Esophagus muscularis mucosa (tissue), 4 donors: ENCODE data around the gene IFIT1B. TPM values are rescaled to one million over a fixed set of nuclear protein-coding genes. Genes with fewer than 3 reads are reported as not detected.
A peak's percentile ranks its signal among the peaks of the same experiment; 100 is the strongest.
"Not testable (repeated sequence)": the region's sequence is repeated elsewhere in the genome, so short reads cannot be mapped to it uniquely, and the experiment has no call there.

ENCODE experiments used
- DNase-seq: peaks from one replicate; pipeline ENCODE4 v3.0.0-alpha.2; 2017; ENCODE audit errors: extremely low spot score
- H3K27ac ChIP-seq, 4 donors: fragments of 200-600 bp; sonication (generic); replicated peaks in 1 of 4; 1 replicate in 3 of 4; 2 replicates in 1 of 4; pipeline ENCODE4 v1.5.1; 2016 to 2019; ENCODE audit warnings: mild to moderate bottlenecking in 1 of 4
- H3K27me3 ChIP-seq, 4 donors: fragments of 200-600 bp; sonication (generic); one replicate each; pipeline versions ENCODE4 v1.5.1 to v1.6.0; 2016 to 2019
- H3K36me3 ChIP-seq, 4 donors: fragments of 200-600 bp; sonication (generic); one replicate each; pipeline ENCODE4 v1.5.1; 2016 to 2019
- H3K4me1 ChIP-seq, 4 donors: fragments of 200-600 bp; sonication (generic); one replicate each; pipeline ENCODE4 v1.5.1; 2016 to 2019
- H3K4me3 ChIP-seq, 4 donors: fragments of 200-600 bp; sonication (generic); 1 replicate in 2 of 4; 2 replicates in 2 of 4; pipeline ENCODE4 v1.5.1; 2016 to 2019; ENCODE audit warnings: mild to moderate bottlenecking in 4 of 4, moderate library complexity in 1 of 4
- H3K9me3 ChIP-seq, 4 donors: fragments of 200-600 bp; sonication (generic); 1 replicate in 3 of 4; 2 replicates in 1 of 4; pipeline ENCODE4 v1.5.1; 2016 to 2019
- CTCF ChIP-seq, 3 experiments: fragments of 200-600 bp in 2 of 3; fragments of 450-650 bp in 1 of 3; sonication (generic) in 2 of 3; IDR thresholded peaks; one replicate each; pipeline ENCODE4 v1.5.1; 2017 to 2019; ENCODE audit warnings: antibody characterized with exemption in 3 of 3, mild to moderate bottlenecking in 2 of 3, moderate library complexity in 1 of 3
- EP300 ChIP-seq: sonication (generic); formaldehyde crosslinking; IDR thresholded peaks from one replicate; pipeline ENCODE4 v1.6.1; 2017; ENCODE audit warnings: antibody characterized with exemption
- POLR2A ChIP-seq: fragments of 450-650 bp; IDR thresholded peaks from one replicate; pipeline ENCODE4 v1.6.1; 2017; ENCODE audit warnings: antibody characterized with exemption, moderate library complexity, mild to moderate bottlenecking, low read depth
- POLR2AphosphoS5 ChIP-seq, 2 donors: sonication (generic); formaldehyde crosslinking; IDR thresholded peaks; one replicate each; pipeline ENCODE4 v1.6.1; 2017; ENCODE audit warnings: antibody characterized with exemption in 2 of 2
- WGBS: methylation state at CpG from one replicate; pipeline ENCODE4 v1.1.5; 2018; 5-methylcytosine and 5-hydroxymethylcytosine counted together
- intact Hi-C: fragments of 100-400 bp; cut with DNase I; formaldehyde crosslinking; loops from one replicate; pipeline ENCODE4 v1.15.1; 2023
- total RNA-seq, 4 donors: library from RNA; depleted of rRNA; stranded (reverse); fragments of >200 nt; gene quantifications; one replicate each; pipeline versions ENCODE4 v1.1.0 to v1.2.1, GENCODE V29; 2016

Gene IFIT1B
- total RNA-seq, 4 donors from 2014 or later: 0.33 TPM; not detected in 3

- Histone ChIP-seq H3K4me3 (no peak overlapping the region), H3K27ac (peak overlapping the region; percentile 25 to 48 (median 42)), H3K4me1 (peaks cover 39 to 58% (median 47%) of the 10 kb centered on the region in 4 donors), H3K9me3 (no peaks in the 10 kb centered on the region), H3K36me3 (no peaks in the 10 kb centered on the region), H3K27me3 (no peaks in the 10 kb centered on the region)
- DNase-seq: no peak
- 75% methylated on average over 7 of the region's 7 CpGs for WGBS
- intact Hi-C loops: no loop called here
- TF ChIP-seq POLR2A: no peak
- TF ChIP-seq CTCF (IDR thresholded peaks at IDR 0.05): no peak
- TF ChIP-seq POLR2AphosphoS5 (IDR thresholded peaks at IDR 0.05): no peak
- TF ChIP-seq EP300: no peak
Observed at GRCh38 chr10:89347701-89348457, 30.0 kb upstream of the IFIT1B start.

GRCh38 chr10:89348481-89348880, 29.4 kb upstream of the IFIT1B start:
- 90% methylated on average over 5 of the region's 5 CpGs for WGBS
- intact Hi-C loops: no loop called here
- DNase-seq: no peak
- H3K4me3 ChIP-seq: no peak overlapping the region
- no peaks in the 10 kb centered on the region for H3K36me3 ChIP-seq
- H3K4me1 ChIP-seq: peaks cover 33 to 53% (median 44%) of the 10 kb centered on the region in 4 donors
- no peaks in the 10 kb centered on the region for H3K9me3 ChIP-seq
- no peak for TF ChIP-seq EP300
- no peak for TF ChIP-seq CTCF (IDR thresholded peaks at IDR 0.05)
- TF ChIP-seq POLR2A: no peak
- no peak for TF ChIP-seq POLR2AphosphoS5 (IDR thresholded peaks at IDR 0.05)
- peak overlapping the region in 2 of 4 donors; percentile 6 to 43 for H3K27ac ChIP-seq
- no peaks in the 10 kb centered on the region for H3K27me3 ChIP-seq

GRCh38 chr10:89348975-89349374, 28.9 kb upstream of the IFIT1B start:
- 85% methylated on average over 2 of the region's 2 CpGs for WGBS
- intact Hi-C loops: no loop called here

GRCh38 chr10:89350631-89351315, 27.1 kb upstream of the IFIT1B start:
- intact Hi-C loops, H3K9me3 ChIP-seq, DNase-seq, H3K36me3 ChIP-seq, H3K27me3 ChIP-seq: not testable (repeated sequence)
- 19% methylated on average over 7 of the region's 7 CpGs for WGBS
- Histone ChIP-seq H3K27ac (peak overlapping the region; percentile 65 to 78 (median 74)), H3K4me3 (peak overlapping the region in 1 of 4 donors; percentile 14), H3K4me1 (peaks cover 33 to 53% (median 43%) of the 10 kb centered on the region in 4 donors)

More at GRCh38 chr10:89348975-89349374, 28.9 kb upstream of the IFIT1B start:
- H3K4me3 ChIP-seq: no peak overlapping the region
- no peaks in the 10 kb centered on the region for H3K36me3 ChIP-seq
- H3K9me3 ChIP-seq: no peaks in the 10 kb centered on the region
- no peaks in the 10 kb centered on the region for H3K27me3 ChIP-seq
- no peak for TF ChIP-seq CTCF (IDR thresholded peaks at IDR 0.05)
- no peak for TF ChIP-seq EP300
- no peak for TF ChIP-seq POLR2A
- TF ChIP-seq POLR2AphosphoS5 (IDR thresholded peaks at IDR 0.05): no peak
- H3K4me1 ChIP-seq: peaks cover 33 to 53% (median 44%) of the 10 kb centered on the region in 4 donors
- peak overlapping the region in 1 of 4 donors; percentile 43 for H3K27ac ChIP-seq
- DNase-seq: no peak

GRCh38 chr10:89351412-89351779, 26.5 kb upstream of the IFIT1B start:
- WGBS: 62% methylated on average over 1 of the region's 1 CpG
- peak overlapping the region in 1 of 4 donors; percentile 14 for H3K4me3 ChIP-seq
- no peaks in the 10 kb centered on the region for H3K9me3 ChIP-seq
- no peak for TF ChIP-seq CTCF (IDR thresholded peaks at IDR 0.05)
- no peak for TF ChIP-seq POLR2A
- TF ChIP-seq EP300: no peak
- no peak for TF ChIP-seq POLR2AphosphoS5 (IDR thresholded peaks at IDR 0.05)
- H3K4me1 ChIP-seq: peaks cover 33 to 53% (median 42%) of the 10 kb centered on the region in 4 donors
- H3K36me3 ChIP-seq: no peaks in the 10 kb centered on the region
- H3K27ac ChIP-seq: peak overlapping the region; percentile 65 to 78 (median 74)
- intact Hi-C loops: no loop called here
- no peak for DNase-seq
- H3K27me3 ChIP-seq: no peaks in the 10 kb centered on the region
